Mammary epithelial cell (primary cell): ENCODE data around the gene PXT1.

ENCODE experiments used
- EZH2 ChIP-seq: IDR thresholded peaks from 2 replicates; pipeline ENCODE4 v1.6.1; 2012; ENCODE audit warnings: low read length, inconsistent platforms, borderline replicate concordance
- TF ChIP-seq, protein P1 (sequence below), 2 donors: IDR thresholded peaks in 1 of 2; conservative IDR thresholded peaks in 1 of 2; 2 replicates each; pipeline ENCODE4 v1.5.1; 2011 to 2012; ENCODE audit warnings: inconsistent platforms in 2 of 2, low read length in 2 of 2, mild to moderate bottlenecking in 2 of 2, control low read depth in 1 of 2, low read depth in 1 of 2; ENCODE audit not compliant: insufficient read depth in 1 of 2; ENCODE audit errors: extremely low read depth in 1 of 2

- TF ChIP-seq, protein P1, sequence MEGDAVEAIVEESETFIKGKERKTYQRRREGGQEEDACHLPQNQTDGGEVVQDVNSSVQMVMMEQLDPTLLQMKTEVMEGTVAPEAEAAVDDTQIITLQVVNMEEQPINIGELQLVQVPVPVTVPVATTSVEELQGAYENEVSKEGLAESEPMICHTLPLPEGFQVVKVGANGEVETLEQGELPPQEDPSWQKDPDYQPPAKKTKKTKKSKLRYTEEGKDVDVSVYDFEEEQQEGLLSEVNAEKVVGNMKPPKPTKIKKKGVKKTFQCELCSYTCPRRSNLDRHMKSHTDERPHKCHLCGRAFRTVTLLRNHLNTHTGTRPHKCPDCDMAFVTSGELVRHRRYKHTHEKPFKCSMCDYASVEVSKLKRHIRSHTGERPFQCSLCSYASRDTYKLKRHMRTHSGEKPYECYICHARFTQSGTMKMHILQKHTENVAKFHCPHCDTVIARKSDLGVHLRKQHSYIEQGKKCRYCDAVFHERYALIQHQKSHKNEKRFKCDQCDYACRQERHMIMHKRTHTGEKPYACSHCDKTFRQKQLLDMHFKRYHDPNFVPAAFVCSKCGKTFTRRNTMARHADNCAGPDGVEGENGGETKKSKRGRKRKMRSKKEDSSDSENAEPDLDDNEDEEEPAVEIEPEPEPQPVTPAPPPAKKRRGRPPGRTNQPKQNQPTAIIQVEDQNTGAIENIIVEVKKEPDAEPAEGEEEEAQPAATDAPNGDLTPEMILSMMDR (conservative IDR thresholded peaks at IDR 0.05 in 1 of 2, IDR thresholded peaks at IDR 0.05 in 1 of 2; ENCODE audit: extremely low read depth in 1 of 2, insufficient read depth in 1 of 2, low read depth in 1 of 2, low read length in 2 of 2) = no peak
- no peak for TF ChIP-seq EZH2
These were observed 40.2 kb downstream of the PXT1 start for GRCh38 chr6:36402481-36402880.
